HCT116 (cell line): ENCODE data around the gene MYLK. TPM values are rescaled to one million over a fixed set of nuclear protein-coding genes. Genes with fewer than 3 reads are reported as not detected.
A peak's percentile ranks its signal among the peaks of the same experiment; 100 is the strongest.

Source experiments
- ATAC-seq: fragments of 200-7000 bp; cut with Tn5 transposase; 2 replicates; pipeline ENCODE4 v1.9.1; 2020; ENCODE audit warnings: mild to moderate bottlenecking, moderate library complexity
- BruUV-seq: library from RNA; stranded (reverse); fragments of 400-500 nt; replicated peaks from 2 replicates; lab custom pipeline; 2021; lab: Mats Ljungman, UMichigan
- CTCF ChIA-PET: fragments of 300-600 bp; sonication (Branson Sonifier 250); formaldehyde crosslinking; loops from one replicate; lab custom pipeline; 2021; ENCODE audit warnings: antibody characterized with exemption; lab: Charles Lee
- POLR2A ChIA-PET: fragments of 300-600, 350-600 bp; sonication (Branson Sonifier 250); formaldehyde crosslinking; loops from one replicate; lab custom pipeline; 2021; ENCODE audit warnings: antibody characterized with exemption; lab: Charles Lee
- RAD21 ChIA-PET, 2 experiments: fragments of 300-600 bp; sonication (Branson Sonifier 250); formaldehyde crosslinking; loops; one replicate each; lab custom pipeline; 2023; ENCODE audit warnings: low total read pairs in 2 of 2; ENCODE audit not compliant: uncharacterized antibody in 2 of 2, unreplicated experiment in 2 of 2, low non-redundant PET in 1 of 2; lab: Charles Lee
- DNase-seq: peaks from one replicate; pipeline ENCODE4 v3.0.0-alpha.2; 2010; ENCODE audit warnings: low read depth, low spot score
- H2AFZ ChIP-seq: fragments of 200-600 bp; shearing (Covaris generic), sonication (generic); 2 replicates; pipeline ENCODE4 v1.6.1; 2017; ENCODE audit warnings: low read depth, mixed run types, mixed read lengths, antibody characterized with exemption, low read length; ENCODE audit not compliant: poor library complexity, severe bottlenecking
- H3K27ac ChIP-seq: 2 replicates; pipeline ENCODE4 v1.5.1; 2012; ENCODE audit warnings: low read depth, low read length
- H3K27me3 ChIP-seq: fragments of 200-600 bp; sonication (generic); 2 replicates; pipeline ENCODE4 v1.6.1; 2016; ENCODE audit warnings: mixed run types, low read length, mixed read lengths; ENCODE audit not compliant: insufficient read depth
- H3K36me3 ChIP-seq, 2 experiments: fragments of 200-500 bp in 1 of 2; fragments of 200-600 bp in 1 of 2; sonication (Bioruptor generic) in 1 of 2; sonication (generic) in 1 of 2; 2 replicates each; pipeline versions ENCODE4 v1.5.1 to v1.6.1; 2014 to 2016; ENCODE audit warnings: low read length in 2 of 2, inconsistent platforms in 1 of 2, mixed read lengths in 1 of 2, mixed run types in 1 of 2; ENCODE audit not compliant: insufficient read depth in 2 of 2, control insufficient read depth in 1 of 2
- H3K4me1 ChIP-seq, 2 experiments: fragments of 200-600 bp in 1 of 2; sonication (generic) in 1 of 2; 2 replicates each; pipeline versions ENCODE4 v1.5.1 to v1.6.1; 2012 to 2017; ENCODE audit warnings: low read length in 2 of 2, inconsistent platforms in 1 of 2, mild to moderate bottlenecking in 1 of 2, mixed read lengths in 1 of 2, mixed run types in 1 of 2, moderate library complexity in 1 of 2; ENCODE audit not compliant: insufficient read depth in 2 of 2, control insufficient read depth in 1 of 2
- H3K4me2 ChIP-seq: fragments of 200-600 bp; sonication (generic); 2 replicates; pipeline ENCODE4 v1.6.1; 2017; ENCODE audit warnings: mixed run types, low read length, mixed read lengths
- H3K4me3 ChIP-seq, 2 experiments: fragments of 200-600 bp in 1 of 2; sonication (generic) in 1 of 2; replicated peaks in 1 of 2; 2 replicates each; pipeline ENCODE4 v1.5.1; 2011 to 2016; ENCODE audit warnings: low read length in 2 of 2, control low read depth in 1 of 2, low read depth in 1 of 2, mild to moderate bottlenecking in 1 of 2, mixed read lengths in 1 of 2, mixed run types in 1 of 2
- H3K79me2 ChIP-seq: fragments of 200-600 bp; sonication (generic); 2 replicates; pipeline ENCODE4 v1.6.1; 2017; ENCODE audit warnings: mild to moderate bottlenecking, mixed run types, low read length, moderate library complexity, mixed read lengths; ENCODE audit not compliant: insufficient read depth
- H3K9ac ChIP-seq: fragments of 200-600 bp; sonication (generic); 2 replicates; pipeline ENCODE4 v1.6.1; 2016; ENCODE audit warnings: low read length, mixed read lengths
- H3K9me2 ChIP-seq: fragments of 200-600 bp; sonication (generic), shearing (Covaris generic); 2 replicates; pipeline ENCODE4 v1.6.1; 2017; ENCODE audit warnings: mixed run types, mild to moderate bottlenecking, moderate library complexity; ENCODE audit not compliant: insufficient read depth
- H3K9me3 ChIP-seq, 2 experiments: fragments of 200-500 bp in 1 of 2; fragments of 200-600 bp in 1 of 2; sonication (Bioruptor generic) in 1 of 2; sonication (generic) in 1 of 2; 2 replicates each; pipeline ENCODE4 v1.6.1; 2014 to 2017; ENCODE audit warnings: low read length in 2 of 2, mixed read lengths in 2 of 2, inconsistent platforms in 1 of 2, low read depth in 1 of 2, mild to moderate bottlenecking in 1 of 2, mixed run types in 1 of 2, moderate library complexity in 1 of 2; ENCODE audit not compliant: control insufficient read depth in 1 of 2, insufficient read depth in 1 of 2
- H4K20me1 ChIP-seq: fragments of 200-600 bp; sonication (generic), shearing (Covaris generic); 2 replicates; pipeline ENCODE4 v1.6.1; 2017; ENCODE audit warnings: mixed run types, mild to moderate bottlenecking, moderate library complexity; ENCODE audit not compliant: insufficient read depth
- CBX3 ChIP-seq: IDR thresholded peaks from 2 replicates; pipeline ENCODE4 v1.6.1; 2012; ENCODE audit warnings: low read depth
- CEBPB ChIP-seq: IDR thresholded peaks from 2 replicates; pipeline ENCODE4 v1.6.1; 2012; ENCODE audit warnings: low read depth
- CTCF ChIP-seq, 3 experiments: fragments of 200-600 bp in 1 of 3; sonication (generic) in 1 of 3; IDR thresholded peaks in 2 of 3; conservative IDR thresholded peaks in 1 of 3; 2 replicates each; pipeline ENCODE4 v1.5.1; 2012 to 2017; ENCODE audit warnings: low read depth in 2 of 3, low read length in 2 of 3, antibody characterized with exemption in 1 of 3, borderline replicate concordance in 1 of 3, control low read depth in 1 of 3, mild to moderate bottlenecking in 1 of 3, mixed read lengths in 1 of 3, mixed run types in 1 of 3, moderate library complexity in 1 of 3; ENCODE audit not compliant: insufficient read depth in 1 of 3
- EGR1 ChIP-seq: IDR thresholded peaks from 2 replicates; pipeline ENCODE4 v1.6.1; 2012; ENCODE audit warnings: low read depth
- ELF1 ChIP-seq: IDR thresholded peaks from 2 replicates; pipeline ENCODE4 v1.6.1; 2012; ENCODE audit warnings: low read depth, borderline replicate concordance
- EZH2 ChIP-seq: fragments of 200-600 bp; sonication (generic); IDR thresholded peaks from 2 replicates; pipeline ENCODE4 v1.6.1; 2017; ENCODE audit warnings: antibody characterized with exemption, mixed run types
- EZH2phosphoT487 ChIP-seq: fragments of 200-600 bp; IDR thresholded peaks from 2 replicates; pipeline ENCODE4 v1.6.1; 2018; ENCODE audit warnings: antibody characterized with exemption, borderline replicate concordance
- FOSL1 ChIP-seq: IDR thresholded peaks from 2 replicates; pipeline ENCODE4 v1.6.1; 2012; ENCODE audit warnings: low read depth
- JUND ChIP-seq: IDR thresholded peaks from 2 replicates; pipeline ENCODE4 v1.6.1; 2012
- POLR2A ChIP-seq: IDR thresholded peaks from 2 replicates; pipeline ENCODE4 v1.7.0; 2011; ENCODE audit warnings: borderline replicate concordance; ENCODE audit not compliant: insufficient read depth, insufficient read length; ENCODE audit errors: extremely low read depth
- POLR2AphosphoS5 ChIP-seq: IDR thresholded peaks from 2 replicates; pipeline ENCODE4 v1.6.1; 2011; ENCODE audit warnings: mild to moderate bottlenecking, low read depth, low read length, moderate library complexity
- RAD21 ChIP-seq: IDR thresholded peaks from 2 replicates; pipeline ENCODE4 v1.6.1; 2012; ENCODE audit warnings: low read depth, mild to moderate bottlenecking
- SIN3A ChIP-seq: IDR thresholded peaks from 2 replicates; pipeline ENCODE4 v1.6.1; 2012; ENCODE audit warnings: low read depth
- TCF7L2 ChIP-seq: IDR thresholded peaks from 2 replicates; pipeline ENCODE4 v1.7.0; 2011; ENCODE audit warnings: borderline replicate concordance, inconsistent platforms; ENCODE audit not compliant: insufficient read depth, insufficient read length; ENCODE audit errors: extremely low read depth
- YY1 ChIP-seq: IDR thresholded peaks from 2 replicates; pipeline ENCODE4 v1.6.1; 2011; ENCODE audit warnings: low read length, low read depth, moderate library complexity, mild to moderate bottlenecking; ENCODE audit not compliant: insufficient replicate concordance; ENCODE audit errors: extremely low read depth
- ZBTB33 ChIP-seq: IDR thresholded peaks from 2 replicates; pipeline ENCODE4 v1.6.1; 2011; ENCODE audit warnings: mild to moderate bottlenecking, low read length, moderate library complexity; ENCODE audit not compliant: insufficient replicate concordance; ENCODE audit errors: extremely low read depth
- ZFX ChIP-seq: fragments of 450-650 bp; IDR thresholded peaks from 2 replicates; pipeline ENCODE4 v1.6.1; 2017
- ZNF274 ChIP-seq: fragments of 200-500 bp; sonication (Bioruptor generic); IDR thresholded peaks from 2 replicates; pipeline ENCODE4 v1.6.1; 2014; ENCODE audit warnings: mild to moderate bottlenecking, low read depth, low read length, inconsistent platforms
- intact Hi-C: fragments of 100-400 bp; cut with micrococcal nuclease; formaldehyde crosslinking; loops from 2 replicates; pipeline ENCODE4 v1.10.0; 2022
- total RNA-seq: library from RNA; stranded (reverse); gene quantifications from one replicate; pipeline ENCODE4 v1.2.1, GENCODE V29; 2021; ENCODE audit not compliant: unreplicated experiment
- TF ChIP-seq, protein P1 (sequence below): IDR thresholded peaks from 2 replicates; pipeline ENCODE4 v1.6.1; 2012
- TF ChIP-seq, protein P2 (sequence below): IDR thresholded peaks from 2 replicates; pipeline ENCODE4 v1.6.1; 2012; ENCODE audit warnings: low read depth

MYLK gene
- total RNA-seq, 1 experiment from 2014 or later = 3.8 TPM

- Histone ChIP-seq H3K4me1 (peaks cover 11 to 21% of the 10 kb centered on the region in 2 experiments), H3K9me2 (no peaks in the 10 kb centered on the region), H4K20me1 (no peaks in the 10 kb centered on the region), H3K36me3 (peaks cover 3% of the 10 kb centered on the region in 2 experiments; a peak in 2 of 4 replicates), H3K27ac (peak overlapping the region; percentile 92), H3K9me3 (peaks cover 3 to 7% of the 10 kb centered on the region in 2 experiments; a peak in 1 of 4 replicates), H3K27me3 (no peaks in the 10 kb centered on the region), H3K79me2 (peaks cover 49% of the 10 kb centered on the region), H2AFZ (peak overlapping the region; percentile 88), H3K4me3 (peak overlapping the region; percentile 68 to 78), H3K4me2 (peak overlapping the region; percentile 91), H3K9ac (peak overlapping the region; percentile 83)
- ChIA-PET RAD21 (interaction anchor here in 1 of 2 experiments (1.5 kb wide), 1 partner anchor 20 kb away, joined by 5 read pairs; no protein-coding TSS in a partner anchor), CTCF (interaction anchor here (1.5 to 2.4 kb wide), 2 partner anchors 56 to 137 kb away, joined by 5 to 8 read pairs; no protein-coding TSS in a partner anchor), POLR2A (interaction anchor here (0.6 to 1.9 kb wide), 4 partner anchors 9 to 138 kb away, joined by 3 to 8 read pairs (median 4); no protein-coding TSS in a partner anchor)
- no TSS peak for BruUV-seq
- DNase-seq = peak; percentile 67
- peak; percentile 43 for ATAC-seq
- intact Hi-C loops = loop anchor here (1.0 kb wide), 1 partner anchor 19 kb away; no protein-coding TSS in a partner anchor
- TF ChIP-seq ZFX (no peak), CBX3 (peak; percentile 54; the same call in 1 of the 2 replicates), POLR2A (no peak), JUND (no peak), EGR1 (no peak), ZNF274 (no peak), EZH2phosphoT487 (no peak), ELF1 (no peak), RAD21 (0 out of 2 replicates have a peak, but pooled peaks have one; percentile 2), CEBPB (no peak), ZBTB33 (no peak), POLR2AphosphoS5 (peak; percentile 70), FOSL1 (no peak), TCF7L2 (no peak), SIN3A (no peak), YY1 (peak; percentile 47), CTCF (IDR thresholded peaks at IDR 0.05 in 2 of 3, conservative IDR thresholded peaks at IDR 0.05 in 1 of 3; ENCODE audit: borderline replicate concordance in 1 of 3, insufficient read depth in 1 of 3, low read depth in 2 of 3, low read length in 2 of 3) (no peak), EZH2 (no peak)
- TF ChIP-seq, protein P1, sequence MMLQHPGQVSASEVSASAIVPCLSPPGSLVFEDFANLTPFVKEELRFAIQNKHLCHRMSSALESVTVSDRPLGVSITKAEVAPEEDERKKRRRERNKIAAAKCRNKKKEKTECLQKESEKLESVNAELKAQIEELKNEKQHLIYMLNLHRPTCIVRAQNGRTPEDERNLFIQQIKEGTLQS = no peak
- TF ChIP-seq, protein P2, sequence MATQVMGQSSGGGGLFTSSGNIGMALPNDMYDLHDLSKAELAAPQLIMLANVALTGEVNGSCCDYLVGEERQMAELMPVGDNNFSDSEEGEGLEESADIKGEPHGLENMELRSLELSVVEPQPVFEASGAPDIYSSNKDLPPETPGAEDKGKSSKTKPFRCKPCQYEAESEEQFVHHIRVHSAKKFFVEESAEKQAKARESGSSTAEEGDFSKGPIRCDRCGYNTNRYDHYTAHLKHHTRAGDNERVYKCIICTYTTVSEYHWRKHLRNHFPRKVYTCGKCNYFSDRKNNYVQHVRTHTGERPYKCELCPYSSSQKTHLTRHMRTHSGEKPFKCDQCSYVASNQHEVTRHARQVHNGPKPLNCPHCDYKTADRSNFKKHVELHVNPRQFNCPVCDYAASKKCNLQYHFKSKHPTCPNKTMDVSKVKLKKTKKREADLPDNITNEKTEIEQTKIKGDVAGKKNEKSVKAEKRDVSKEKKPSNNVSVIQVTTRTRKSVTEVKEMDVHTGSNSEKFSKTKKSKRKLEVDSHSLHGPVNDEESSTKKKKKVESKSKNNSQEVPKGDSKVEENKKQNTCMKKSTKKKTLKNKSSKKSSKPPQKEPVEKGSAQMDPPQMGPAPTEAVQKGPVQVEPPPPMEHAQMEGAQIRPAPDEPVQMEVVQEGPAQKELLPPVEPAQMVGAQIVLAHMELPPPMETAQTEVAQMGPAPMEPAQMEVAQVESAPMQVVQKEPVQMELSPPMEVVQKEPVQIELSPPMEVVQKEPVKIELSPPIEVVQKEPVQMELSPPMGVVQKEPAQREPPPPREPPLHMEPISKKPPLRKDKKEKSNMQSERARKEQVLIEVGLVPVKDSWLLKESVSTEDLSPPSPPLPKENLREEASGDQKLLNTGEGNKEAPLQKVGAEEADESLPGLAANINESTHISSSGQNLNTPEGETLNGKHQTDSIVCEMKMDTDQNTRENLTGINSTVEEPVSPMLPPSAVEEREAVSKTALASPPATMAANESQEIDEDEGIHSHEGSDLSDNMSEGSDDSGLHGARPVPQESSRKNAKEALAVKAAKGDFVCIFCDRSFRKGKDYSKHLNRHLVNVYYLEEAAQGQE = no peak
These were observed 298.0 kb downstream of the MYLK start for GRCh38 chr3:123586131-123586530.
